ENCODE measurements around the gene ARVCF.

The ARVCF gene

GRCh38 chr22:20019661-20020532, 3.3 kb upstream of the ARVCF start:
- ChIA-PET POLR2A (no interaction called here), CTCF (interaction anchor here (1.2 to 1.5 kb wide), 2 partner anchors 14 to 29 kb away, joined by 3 read pairs; no protein-coding TSS in a partner anchor)
- TF ChIP-seq CTCF (IDR thresholded peaks at IDR 0.05; ENCODE audit: insufficient read depth, low read length, missing control alignments): no peak
- no peak for DNase-seq (ENCODE audit: low read depth, low spot score)
- H3K4me3 ChIP-seq (ENCODE audit: low read depth, low read length): peak overlapping the region; percentile 64

- ChIA-PET POLR2A (no interaction called here), CTCF (no interaction called here)
- no peak for DNase-seq (ENCODE audit: low read depth, low spot score)
- H3K4me3 ChIP-seq (ENCODE audit: low read depth, low read length): no peak overlapping the region
- no peak for TF ChIP-seq CTCF (IDR thresholded peaks at IDR 0.05; ENCODE audit: insufficient read depth, low read length, missing control alignments)
These were observed 1.4 kb upstream of the ARVCF start for GRCh38 chr22:20018001-20018400.

GRCh38 chr22:20017622-20017958, 967 bp upstream of the ARVCF start:
- no peak for DNase-seq (ENCODE audit: low read depth, low spot score)
- H3K4me3 ChIP-seq (ENCODE audit: low read depth, low read length): no peak overlapping the region
- ChIA-PET POLR2A (no interaction called here), CTCF (interaction anchor here (0.8 kb wide), 1 partner anchor 27 kb away, joined by 3 read pairs; no protein-coding TSS in a partner anchor)
- no peak for TF ChIP-seq CTCF (IDR thresholded peaks at IDR 0.05; ENCODE audit: insufficient read depth, low read length, missing control alignments)

GRCh38 chr22:20015971-20016733, 471 bp downstream of the ARVCF start:
- DNase-seq (ENCODE audit: low read depth, low spot score): no peak
- CTCF ChIA-PET: interaction anchor here (0.8 to 6.9 kb wide), 9 partner anchors 8 to 286 kb away, joined by 3 to 172 read pairs (median 5); no protein-coding TSS in a partner anchor
- peak overlapping the region; percentile 59 for H3K4me3 ChIP-seq (ENCODE audit: low read depth, low read length)
- POLR2A ChIA-PET: no interaction called here
- TF ChIP-seq CTCF (IDR thresholded peaks at IDR 0.05; ENCODE audit: insufficient read depth, low read length, missing control alignments): no peak

GRCh38 chr22:20015187-20015625, 1.4 kb downstream of the ARVCF start:
- POLR2A ChIA-PET: no interaction called here
- no peak for DNase-seq (ENCODE audit: low read depth, low spot score)
- no peak overlapping the region for H3K4me3 ChIP-seq (ENCODE audit: low read depth, low read length)
- TF ChIP-seq CTCF (IDR thresholded peaks at IDR 0.05; ENCODE audit: insufficient read depth, low read length, missing control alignments): no peak
- CTCF ChIA-PET: interaction anchor here (0.8 to 6.9 kb wide), 10 partner anchors 9 to 285 kb away, joined by 3 to 172 read pairs (median 4); no protein-coding TSS in a partner anchor
